HG03378 (cell line): ENCODE measurements around the gene DAPL1.
"Not testable (repeated sequence)": the region's sequence is repeated elsewhere in the genome, so short reads cannot be mapped to it uniquely, and the experiment has no call there.

ENCODE experiments used
- ATAC-seq: cut with Tn5 transposase; IDR thresholded peaks from one replicate; pipeline ENCODE4 v1.9.1; 2021; ENCODE audit warnings: mild to moderate bottlenecking, moderate library complexity; ENCODE audit not compliant: unreplicated experiment

The DAPL1 gene

DNA sequence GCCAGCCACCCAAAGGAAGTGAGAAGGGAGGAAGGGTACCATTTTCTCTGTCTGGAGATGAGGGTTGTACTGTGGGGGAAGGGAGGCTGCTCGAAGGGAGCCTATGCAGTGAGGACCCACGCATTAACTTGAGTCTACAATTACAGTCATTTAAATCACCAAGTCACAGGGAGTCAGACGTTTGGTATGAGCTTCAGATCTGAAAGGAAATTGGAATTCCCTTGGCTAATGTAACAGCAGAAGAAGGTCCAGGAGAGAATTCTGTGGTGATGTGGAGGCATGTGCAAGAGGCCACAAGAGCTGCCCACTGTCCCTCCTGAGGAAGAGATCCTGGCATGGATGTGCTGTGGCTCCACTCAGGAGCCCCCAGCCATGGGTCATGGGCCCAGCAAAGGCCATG, 22.5 kb downstream of the DAPL1 start:
- ATAC-seq = no peak

DNA sequence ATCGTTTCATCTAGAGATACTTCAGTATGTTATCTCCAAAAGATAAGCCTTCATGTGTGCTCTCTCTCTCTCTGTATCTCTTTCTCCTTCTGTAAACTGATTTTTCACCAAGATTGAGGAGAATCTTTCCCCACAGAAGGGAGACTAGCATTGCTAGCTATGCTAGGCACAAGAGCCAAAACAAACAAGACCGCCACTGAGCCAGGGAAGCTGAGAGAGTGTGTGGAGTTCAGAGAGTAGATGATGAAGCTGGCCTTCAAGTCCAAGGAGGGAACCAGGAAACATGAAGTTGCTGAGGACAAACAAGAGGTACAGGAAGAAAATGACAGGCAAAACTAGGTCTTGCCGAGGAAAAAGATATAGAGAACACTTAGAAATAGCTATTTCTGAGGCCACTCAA, 23.4 kb downstream of the DAPL1 start:
- no peak for ATAC-seq

DNA sequence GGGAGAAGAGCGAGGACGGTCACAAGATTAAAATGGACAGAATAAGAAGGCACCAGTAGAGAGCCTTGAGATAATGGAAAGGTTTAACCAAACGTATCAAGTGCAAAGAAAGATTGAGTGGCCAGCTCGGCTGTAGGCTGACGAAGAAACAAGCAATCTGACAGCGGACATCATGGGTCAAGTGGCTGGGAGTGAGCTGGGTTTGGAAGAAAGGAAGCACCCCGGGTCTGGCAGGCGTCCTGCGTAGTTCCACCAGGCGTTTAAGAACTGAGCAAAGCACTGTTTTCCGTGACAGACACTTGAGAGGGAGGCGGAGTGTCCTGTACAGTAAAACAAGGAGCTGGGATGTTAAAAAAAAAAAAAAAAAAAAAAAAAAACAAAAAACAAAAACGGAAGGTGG, 27.1 kb downstream of the DAPL1 start:
- no peak for ATAC-seq

DNA sequence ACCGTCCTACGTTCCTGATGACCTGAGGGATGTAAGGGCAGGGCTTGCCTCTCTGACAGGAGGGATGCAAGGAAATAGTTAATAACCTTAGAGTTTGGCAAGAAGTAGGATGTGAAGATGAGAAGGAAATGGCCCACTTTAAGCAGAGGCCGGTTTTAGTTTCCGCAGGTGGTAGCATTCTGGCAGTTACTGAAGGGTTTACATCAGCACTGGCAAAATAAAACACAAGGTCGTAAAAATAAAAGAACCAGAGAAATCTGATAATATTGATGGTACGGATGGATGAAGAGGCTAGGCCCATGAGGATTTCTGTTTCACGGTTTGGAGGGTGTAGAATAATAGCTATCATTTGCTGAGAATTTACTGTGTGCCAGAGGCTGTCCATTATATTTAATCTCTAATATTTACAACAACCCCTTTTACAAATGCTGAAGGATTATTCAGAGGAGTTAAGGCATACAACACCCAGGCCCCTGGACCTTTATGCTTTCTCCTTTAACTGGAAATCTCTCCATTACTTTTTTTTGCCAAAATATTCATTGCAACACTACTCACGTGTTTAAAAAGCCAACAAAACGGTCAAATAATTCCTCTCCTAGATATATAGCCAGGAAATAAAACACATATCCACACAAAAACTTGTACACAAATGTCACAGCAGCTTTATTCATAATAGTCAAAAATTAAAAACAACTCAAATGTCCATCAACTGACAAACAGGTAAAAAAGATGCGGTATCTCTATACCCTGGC, 28.5 kb downstream of the DAPL1 start:
- ATAC-seq = no peak

DNA sequence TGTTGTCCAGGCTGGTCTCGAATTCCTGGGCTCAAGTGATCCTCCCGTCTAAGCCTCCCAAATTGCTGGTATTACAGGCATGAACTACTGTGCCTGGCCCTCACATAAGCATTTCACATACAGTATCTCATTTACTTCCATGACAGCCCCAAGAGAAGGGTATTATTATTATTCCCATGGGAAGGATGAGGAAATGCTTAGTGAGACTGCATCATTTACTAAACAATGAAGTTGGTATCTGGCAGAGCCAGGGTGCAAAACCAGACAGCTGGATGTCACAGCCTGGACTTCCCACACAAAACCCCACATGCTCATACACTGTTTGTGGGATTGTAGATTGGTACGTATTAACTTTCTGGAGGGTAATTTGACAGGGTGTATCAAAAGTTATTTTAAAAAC, 29.9 kb downstream of the DAPL1 start:
- ATAC-seq = no peak

DNA sequence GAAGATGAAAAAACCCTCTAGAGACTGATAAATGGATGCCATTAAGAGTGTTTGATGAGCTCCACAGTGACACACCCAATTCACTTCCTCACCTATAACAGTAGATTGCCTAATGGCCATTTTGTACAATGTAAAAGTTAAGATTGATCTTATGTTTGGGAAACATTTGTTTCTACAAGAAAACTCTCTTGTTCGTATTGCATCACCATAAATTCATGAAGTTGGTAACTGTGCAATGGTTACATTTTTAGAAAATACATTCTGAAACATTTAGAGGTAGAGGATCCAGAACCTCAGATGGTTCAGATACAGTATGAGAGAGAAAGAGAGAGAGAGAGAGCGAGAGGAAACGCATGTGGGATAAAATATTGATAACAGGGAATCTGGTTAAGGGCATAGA, 31.8 kb downstream of the DAPL1 start:
- ATAC-seq = no peak

DNA sequence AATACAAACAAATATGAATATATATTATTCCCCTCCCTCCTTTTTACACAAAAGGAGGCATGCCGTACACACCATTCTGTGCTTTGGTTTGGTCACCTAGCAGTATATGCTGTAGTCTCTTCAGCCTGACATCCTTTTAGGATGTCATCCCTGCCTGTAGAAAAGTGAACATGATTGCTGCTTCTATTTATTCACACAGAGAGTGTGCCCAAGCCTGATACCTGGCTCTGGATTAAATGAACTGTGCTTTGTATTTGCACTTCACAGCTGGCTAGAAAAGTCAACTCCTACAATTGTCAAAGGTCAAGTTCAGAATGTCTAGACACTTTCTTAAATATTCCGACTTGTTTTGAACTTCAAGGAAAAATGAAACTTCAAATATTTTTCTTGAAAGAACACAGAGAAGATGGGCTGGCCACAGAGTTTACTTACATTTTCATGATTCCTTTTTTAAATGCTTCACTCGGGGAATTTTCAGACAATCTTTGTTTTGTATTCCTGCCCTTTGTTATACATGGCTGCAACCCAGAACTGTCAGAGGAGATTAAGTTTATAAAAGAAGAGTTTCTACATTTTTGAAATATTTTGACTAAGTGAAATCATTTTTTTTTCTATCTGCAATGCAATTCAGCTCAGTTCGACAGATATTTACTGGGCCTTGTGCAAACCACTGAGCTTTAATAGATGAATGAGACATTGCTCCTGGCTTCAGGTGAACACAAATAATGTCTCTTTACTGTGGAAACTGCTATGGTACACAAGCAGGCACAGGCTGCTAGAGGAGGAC, 33.5 kb downstream of the DAPL1 start:
- no peak for ATAC-seq

DNA sequence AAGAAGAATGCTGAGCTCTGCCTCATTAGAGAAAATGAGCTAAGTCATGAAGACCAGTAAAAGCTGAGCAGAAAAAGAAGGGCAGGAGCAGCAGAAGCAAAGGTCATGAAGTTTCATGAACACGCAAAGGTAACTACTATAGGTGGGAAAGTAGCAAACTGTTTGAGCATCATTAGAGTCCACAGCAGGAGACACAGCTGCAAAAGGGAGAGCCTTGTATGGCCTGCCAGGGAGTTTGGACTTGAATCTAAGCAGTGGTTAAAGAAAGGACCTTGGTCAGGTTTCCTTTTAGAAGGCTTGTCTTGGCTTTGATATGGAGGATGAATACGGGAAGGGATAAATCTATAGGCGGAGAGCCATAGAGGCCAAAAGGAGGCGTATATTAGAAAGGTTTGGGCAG, 34.0 kb downstream of the DAPL1 start:
- no peak for ATAC-seq

DNA sequence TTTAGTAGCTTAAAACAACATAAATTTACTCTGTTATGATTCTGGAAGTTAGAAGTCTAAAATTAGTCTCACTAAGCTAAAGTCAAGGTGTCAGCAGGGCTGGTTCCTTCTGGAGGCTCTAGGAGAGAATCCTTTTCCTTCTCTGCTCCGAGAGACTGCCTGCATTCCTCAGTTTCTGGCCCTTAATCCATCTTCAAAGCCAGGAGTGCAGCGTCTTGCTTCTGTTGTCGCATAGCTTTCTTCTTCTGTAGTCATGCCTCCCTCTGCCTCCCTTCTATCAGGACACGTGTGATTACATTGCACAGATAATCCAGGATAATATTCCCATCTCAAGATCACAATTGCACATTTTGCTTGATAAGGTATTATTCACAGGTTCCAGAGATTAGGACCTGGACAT, 35.1 kb downstream of the DAPL1 start:
- ATAC-seq = no peak

DNA sequence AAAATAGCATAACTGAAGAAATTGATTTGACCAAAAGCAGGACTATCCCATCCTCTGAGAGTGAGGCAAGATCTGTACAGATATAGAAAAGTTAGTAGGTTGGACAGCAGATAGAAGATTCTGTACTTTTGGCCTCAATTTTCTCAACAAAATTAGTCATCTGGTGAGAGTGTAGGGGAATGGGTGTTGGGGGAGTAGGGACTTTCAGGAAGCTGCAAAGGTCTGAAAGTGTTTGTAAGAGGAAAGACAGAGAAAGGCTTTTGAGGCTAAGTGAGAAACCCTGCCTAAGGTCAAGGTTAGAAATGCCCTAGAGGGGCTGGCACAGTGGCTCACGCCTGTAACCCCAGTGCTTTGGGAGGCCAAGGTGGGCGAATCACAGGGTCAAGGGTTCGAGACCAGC, 40.3 kb downstream of the DAPL1 start:
- no peak for ATAC-seq

DNA sequence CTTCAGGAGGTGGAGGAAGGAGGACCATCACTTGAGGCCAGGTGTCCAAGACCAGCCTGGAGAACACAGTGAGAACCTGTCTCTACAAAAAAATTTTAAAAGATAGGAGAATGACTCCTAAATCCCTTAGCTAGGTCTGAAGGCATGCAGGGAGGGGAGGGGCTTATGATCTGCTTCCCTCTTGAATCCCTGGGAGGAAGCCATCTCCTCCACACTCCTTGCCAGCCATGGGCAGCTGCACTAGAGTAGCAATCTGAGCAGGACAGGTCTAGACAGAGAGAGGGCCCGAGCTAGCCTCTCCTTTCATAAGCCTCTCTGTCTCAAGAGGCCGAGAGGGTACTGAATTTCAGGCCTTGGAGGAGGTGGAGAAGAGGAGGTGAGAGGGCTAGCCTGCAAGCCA, 42.5 kb downstream of the DAPL1 start:
- ATAC-seq = no peak

DNA sequence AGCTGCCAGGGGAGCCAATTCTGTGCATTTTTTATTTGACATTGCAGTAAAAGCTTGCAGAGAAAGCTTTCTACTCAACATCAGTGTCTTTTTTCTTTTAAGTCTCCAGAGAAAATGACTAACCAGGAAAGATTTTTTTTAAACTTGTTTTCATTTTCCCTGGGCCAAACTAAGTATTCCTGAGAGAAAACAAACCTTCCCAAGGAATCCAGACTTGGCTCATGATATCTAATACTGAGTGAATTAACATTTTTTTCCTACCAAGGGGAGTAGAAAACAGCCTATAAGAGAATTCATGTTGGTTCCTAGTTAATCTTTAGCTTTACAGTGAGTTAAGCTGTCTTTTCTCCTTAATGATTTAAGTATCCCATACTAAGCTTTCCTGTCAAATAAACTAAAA, 46.7 kb downstream of the DAPL1 start:
- no peak for ATAC-seq

DNA sequence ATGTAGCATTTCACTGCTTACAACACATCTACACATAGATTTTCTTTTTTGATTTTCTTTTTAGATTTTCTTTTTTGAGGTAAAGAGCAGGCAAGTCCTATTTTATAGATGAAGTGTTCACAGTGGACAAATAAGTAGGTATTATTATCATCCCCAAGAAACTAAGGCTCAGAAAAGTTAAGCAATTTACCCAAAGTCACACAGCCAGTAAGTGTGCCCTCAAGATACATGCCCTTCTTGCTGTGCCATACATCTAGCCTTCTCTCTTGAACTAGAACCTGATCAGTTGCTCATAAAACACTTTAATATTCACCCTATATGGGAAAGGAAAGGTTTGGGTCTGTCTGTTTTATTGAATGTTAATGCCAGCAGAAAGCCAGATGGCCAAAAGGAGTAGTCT, 50.3 kb downstream of the DAPL1 start:
- no peak for ATAC-seq

DNA sequence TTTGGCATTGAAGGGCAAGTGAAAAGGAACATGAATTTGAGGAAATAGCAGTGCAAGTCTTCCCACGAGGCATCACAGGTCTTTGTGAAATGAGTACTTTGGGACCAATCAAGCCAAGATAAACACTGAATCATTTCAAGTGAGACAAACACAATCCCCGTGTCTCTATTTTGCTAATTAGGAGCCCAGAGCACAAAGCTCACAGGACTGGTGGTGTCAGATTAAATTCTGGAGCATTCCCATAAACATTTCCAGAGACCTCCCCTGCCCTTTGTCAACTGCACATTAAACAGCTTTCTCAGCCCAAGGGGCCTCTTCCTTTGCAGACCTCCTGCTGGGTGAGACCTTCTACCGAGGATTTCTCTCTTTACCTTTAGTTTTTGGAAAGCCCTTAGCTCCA, 50.7 kb downstream of the DAPL1 start:
- ATAC-seq = no peak

DNA sequence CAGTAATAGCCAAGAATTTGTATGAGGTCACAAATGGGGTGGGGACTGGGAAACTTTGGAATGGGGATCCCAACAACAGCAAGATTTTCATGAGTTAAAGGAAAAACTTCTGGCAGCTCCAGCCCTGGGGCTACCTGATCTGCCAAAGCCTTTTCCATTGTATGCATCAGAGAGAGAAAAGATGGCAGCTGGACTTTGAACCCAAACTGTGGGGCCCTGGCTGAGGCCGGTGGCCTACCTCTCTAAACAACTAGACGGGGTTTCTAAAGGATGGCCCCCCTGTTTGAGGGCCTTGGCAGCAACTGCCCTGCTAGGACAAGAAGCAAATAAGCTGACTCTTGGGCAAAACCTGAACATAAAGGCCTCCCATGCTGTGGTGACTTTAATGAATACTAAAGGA, 52.4 kb downstream of the DAPL1 start:
- ATAC-seq = not testable (repeated sequence)

DNA sequence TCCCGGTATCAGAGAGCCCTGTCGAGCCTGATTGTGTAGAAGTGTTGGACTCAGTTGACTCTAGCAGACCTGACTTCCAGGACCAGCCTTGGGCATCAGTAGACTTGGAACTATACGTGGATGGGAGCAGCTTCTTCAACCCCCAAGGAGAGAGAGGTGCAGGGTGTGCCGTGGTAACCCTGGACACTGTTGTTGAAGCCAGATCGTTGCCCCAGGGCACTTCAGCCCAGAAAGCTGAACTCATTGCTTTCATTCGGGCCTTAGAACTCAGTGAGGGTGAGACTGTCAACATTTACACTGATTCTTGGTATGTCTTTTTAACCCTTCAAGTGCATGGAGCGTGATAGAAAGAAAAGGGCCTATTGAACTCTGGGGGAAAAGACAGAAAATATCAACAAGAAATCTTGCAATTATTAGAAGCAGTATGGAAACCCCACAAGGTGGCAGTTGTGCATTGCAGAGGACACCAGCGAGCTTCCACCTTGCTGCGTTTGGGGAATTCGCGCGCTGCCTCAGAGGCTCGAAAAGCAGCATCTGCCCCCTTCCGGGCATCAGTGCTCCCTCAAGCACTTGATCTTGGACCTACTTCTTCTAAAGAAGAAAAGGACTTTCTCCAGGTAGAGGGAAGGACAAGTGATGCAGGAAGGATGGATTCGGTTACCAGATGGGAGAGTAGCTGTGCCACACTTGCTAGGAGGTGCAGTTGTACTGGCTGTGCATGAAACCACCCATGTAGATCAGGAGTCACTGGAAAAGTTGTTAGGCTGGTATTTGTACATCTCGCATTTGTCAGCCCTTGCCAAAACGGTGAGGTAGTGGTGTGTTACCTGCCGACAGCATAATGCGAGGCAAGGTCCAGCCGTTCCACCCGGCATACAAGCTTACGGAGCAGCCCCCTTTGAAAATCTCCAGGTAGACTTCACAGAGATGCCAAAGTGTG, 53.2 kb downstream of the DAPL1 start:
- not testable (repeated sequence) for ATAC-seq

DNA sequence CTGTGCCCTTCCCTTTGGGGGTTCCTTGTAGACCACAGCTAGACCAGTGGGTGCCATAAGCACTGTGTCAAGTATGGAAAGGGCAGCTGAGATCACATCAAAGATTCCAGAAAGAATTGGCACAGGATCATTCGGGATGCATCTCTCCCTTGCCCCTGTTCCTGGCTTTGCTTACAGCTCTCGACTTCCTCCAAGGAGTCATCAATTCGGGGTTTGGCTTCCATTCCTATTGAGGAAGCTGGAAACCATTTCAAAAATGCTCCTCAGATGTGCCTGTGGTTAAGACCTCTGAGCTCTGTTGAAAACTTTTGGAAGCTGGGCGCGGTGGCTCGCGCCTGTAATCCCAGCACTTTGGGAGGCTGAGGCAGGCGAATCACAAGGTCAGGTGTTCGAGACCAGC, 65.1 kb downstream of the DAPL1 start:
- not testable (repeated sequence) for ATAC-seq

DNA sequence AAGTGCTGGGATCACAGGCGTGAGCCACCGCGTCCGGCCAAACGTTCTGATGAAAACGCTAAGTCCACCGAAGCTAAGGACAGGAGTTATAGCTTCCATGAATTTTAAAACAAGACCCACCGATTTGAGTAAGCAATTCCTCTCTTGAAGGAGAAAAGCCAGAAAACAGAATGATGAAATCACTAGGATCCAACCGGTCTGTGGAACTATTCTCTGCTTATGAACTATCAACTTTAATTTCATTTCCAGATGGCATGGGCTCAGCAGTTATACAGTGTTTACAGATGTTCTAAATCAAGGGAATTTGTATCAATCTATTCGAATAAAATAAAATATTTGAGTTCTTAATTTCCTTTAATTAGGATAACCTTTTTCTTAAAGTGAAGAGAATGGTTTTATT, 66.5 kb downstream of the DAPL1 start:
- ATAC-seq = not testable (repeated sequence)

DNA sequence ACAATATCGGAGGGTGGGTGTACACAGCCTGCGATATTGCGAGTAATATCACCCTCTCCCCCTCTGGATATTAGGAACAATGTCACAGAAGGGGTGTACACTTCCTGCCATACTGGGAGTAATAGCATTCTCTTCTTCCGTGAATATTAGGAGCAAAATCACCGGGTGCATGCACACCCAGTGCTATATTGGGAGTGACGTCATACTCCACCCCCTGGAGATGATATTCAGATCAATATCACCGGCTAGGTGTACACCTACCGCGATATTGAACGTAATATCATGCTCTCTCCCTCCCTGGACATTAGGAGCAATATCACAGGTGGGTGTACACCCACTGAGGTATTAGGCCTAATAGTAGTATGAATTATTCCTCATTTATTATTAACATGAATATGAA, 70.4 kb downstream of the DAPL1 start:
- not testable (repeated sequence) for ATAC-seq
